Measurements from ENCODE around the gene CDCA5. TPM values are rescaled to one million over a fixed set of nuclear protein-coding genes. Genes with fewer than 3 reads are reported as not detected.

The CDCA5 gene
- total and polyA plus RNA-seq, 4 donors: 1.8 to 2.7 (median 2.2) TPM

DNA sequence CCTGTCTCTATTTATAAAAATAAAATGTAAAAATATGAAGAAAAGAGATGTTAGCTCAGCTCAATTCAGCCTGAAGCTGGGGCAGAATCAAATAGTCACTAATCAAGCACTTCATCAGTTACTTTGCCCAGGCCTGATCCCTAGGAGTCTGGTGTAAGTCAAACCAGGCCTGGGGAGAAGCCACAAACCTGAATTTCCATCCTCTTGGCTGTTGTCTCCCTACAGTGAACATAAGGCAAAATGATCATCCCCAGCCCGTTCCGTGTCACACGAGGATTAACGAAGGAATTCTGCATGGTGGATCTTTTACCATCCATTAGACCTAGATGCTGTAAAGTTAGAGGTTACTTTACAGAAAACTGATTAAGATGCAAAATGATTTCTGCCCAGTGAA lies 19.0 kb downstream of the CDCA5 start:
- no peak overlapping the region for H3K9ac ChIP-seq (ENCODE audit: insufficient read depth in 1 of 2, low read length in 2 of 2)
- ATAC-seq (ENCODE audit: insufficient read depth, low FRiP score) (no peak), DNase-seq (no peak)
- TF ChIP-seq, protein P1, sequence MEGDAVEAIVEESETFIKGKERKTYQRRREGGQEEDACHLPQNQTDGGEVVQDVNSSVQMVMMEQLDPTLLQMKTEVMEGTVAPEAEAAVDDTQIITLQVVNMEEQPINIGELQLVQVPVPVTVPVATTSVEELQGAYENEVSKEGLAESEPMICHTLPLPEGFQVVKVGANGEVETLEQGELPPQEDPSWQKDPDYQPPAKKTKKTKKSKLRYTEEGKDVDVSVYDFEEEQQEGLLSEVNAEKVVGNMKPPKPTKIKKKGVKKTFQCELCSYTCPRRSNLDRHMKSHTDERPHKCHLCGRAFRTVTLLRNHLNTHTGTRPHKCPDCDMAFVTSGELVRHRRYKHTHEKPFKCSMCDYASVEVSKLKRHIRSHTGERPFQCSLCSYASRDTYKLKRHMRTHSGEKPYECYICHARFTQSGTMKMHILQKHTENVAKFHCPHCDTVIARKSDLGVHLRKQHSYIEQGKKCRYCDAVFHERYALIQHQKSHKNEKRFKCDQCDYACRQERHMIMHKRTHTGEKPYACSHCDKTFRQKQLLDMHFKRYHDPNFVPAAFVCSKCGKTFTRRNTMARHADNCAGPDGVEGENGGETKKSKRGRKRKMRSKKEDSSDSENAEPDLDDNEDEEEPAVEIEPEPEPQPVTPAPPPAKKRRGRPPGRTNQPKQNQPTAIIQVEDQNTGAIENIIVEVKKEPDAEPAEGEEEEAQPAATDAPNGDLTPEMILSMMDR (IDR thresholded peaks at IDR 0.05; ENCODE audit: control extremely low read depth, extremely low read depth): no peak
- H3K9me3 ChIP-seq (ENCODE audit: control insufficient read depth in 4 of 4, insufficient read depth in 3 of 4, low read length in 3 of 4): no peaks in the 10 kb centered on the region
- H3K4me1 ChIP-seq (ENCODE audit: control insufficient read depth in 5 of 5, insufficient read depth in 5 of 5, low read length in 5 of 5): no peaks in the 10 kb centered on the region
- WGBS, 2 donors: 90 to 92% methylated on average over 4 of the region's 4 CpGs
- H3K27ac ChIP-seq (ENCODE audit: low read depth in 1 of 2, low read length in 1 of 2): no peak overlapping the region
- H3K36me3 ChIP-seq (ENCODE audit: control insufficient read depth in 4 of 4, insufficient read depth in 4 of 4, low read length in 4 of 4): no peaks in the 10 kb centered on the region
- no peak overlapping the region for H3K4me3 ChIP-seq
- no peaks in the 10 kb centered on the region for H3K27me3 ChIP-seq (ENCODE audit: control insufficient read depth in 3 of 3, insufficient read depth in 3 of 3, low read length in 2 of 3)

DNA sequence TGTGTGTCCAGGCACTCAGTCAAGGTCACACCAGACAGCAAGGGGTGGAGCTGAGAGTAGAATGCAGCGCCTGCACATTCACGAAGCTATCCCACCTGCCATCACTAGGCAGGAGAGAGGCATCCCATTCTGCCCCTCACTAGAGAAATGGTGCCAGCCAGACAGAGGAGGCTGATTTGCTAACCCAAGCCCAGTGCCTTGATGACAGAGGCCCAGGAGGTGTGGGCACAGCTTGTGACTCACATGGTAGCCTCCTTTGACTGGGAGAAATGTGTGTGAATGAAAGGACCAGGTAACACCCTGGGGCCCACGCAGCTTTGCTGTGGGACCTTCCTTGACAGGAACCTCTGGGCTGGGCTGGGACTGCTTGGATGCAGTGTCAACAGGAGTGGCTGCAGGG lies 20.3 kb downstream of the CDCA5 start:
- 71 to 94% methylated on average over 3 of the region's 3 CpGs for WGBS, 2 donors
- Histone ChIP-seq H3K36me3 (ENCODE audit: control insufficient read depth in 4 of 4, insufficient read depth in 4 of 4, low read length in 4 of 4) (no peaks in the 10 kb centered on the region), H3K9ac (ENCODE audit: insufficient read depth in 1 of 2, low read length in 2 of 2) (no peak overlapping the region), H3K4me3 (no peak overlapping the region), H3K4me1 (ENCODE audit: control insufficient read depth in 5 of 5, insufficient read depth in 5 of 5, low read length in 5 of 5) (no peaks in the 10 kb centered on the region), H3K27ac (ENCODE audit: low read depth in 1 of 2, low read length in 1 of 2) (no peak overlapping the region), H3K9me3 (ENCODE audit: control insufficient read depth in 4 of 4, insufficient read depth in 3 of 4, low read length in 3 of 4) (no peaks in the 10 kb centered on the region), H3K27me3 (ENCODE audit: control insufficient read depth in 3 of 3, insufficient read depth in 3 of 3, low read length in 2 of 3) (no peaks in the 10 kb centered on the region)
- TF ChIP-seq, protein P1 (IDR thresholded peaks at IDR 0.05; ENCODE audit: control extremely low read depth, extremely low read depth): no peak
- ATAC-seq (ENCODE audit: insufficient read depth, low FRiP score) (no peak), DNase-seq (no peak)

DNA sequence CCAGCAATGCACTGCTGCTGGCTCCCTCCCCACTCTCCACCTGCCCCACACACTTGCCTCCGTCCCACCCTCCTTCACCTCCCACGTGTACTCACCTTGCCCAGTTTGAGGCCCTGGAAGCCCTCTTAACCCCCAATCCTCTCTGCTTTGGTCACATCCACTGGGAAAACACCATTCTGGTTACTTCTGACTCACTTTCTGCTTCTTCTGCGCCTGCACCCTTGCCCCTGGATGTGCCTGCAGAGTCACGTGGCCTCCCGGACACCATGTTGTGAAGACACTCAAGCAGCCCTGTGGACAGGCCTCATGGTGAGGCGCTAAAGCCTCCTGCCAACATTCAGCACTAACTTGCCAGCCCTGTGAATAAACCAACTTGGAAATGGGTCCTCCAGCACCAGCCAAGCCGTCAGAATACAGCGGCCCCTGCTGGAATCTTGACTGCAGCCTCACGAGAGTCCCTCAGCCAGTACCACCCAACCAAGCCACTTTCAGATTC lies 22.9 kb downstream of the CDCA5 start:
- Histone ChIP-seq H3K9ac (ENCODE audit: insufficient read depth in 1 of 2, low read length in 2 of 2) (no peak overlapping the region), H3K27ac (ENCODE audit: low read depth in 1 of 2, low read length in 1 of 2) (no peak overlapping the region), H3K9me3 (ENCODE audit: control insufficient read depth in 4 of 4, insufficient read depth in 3 of 4, low read length in 3 of 4) (no peaks in the 10 kb centered on the region), H3K4me3 (no peak overlapping the region), H3K4me1 (ENCODE audit: control insufficient read depth in 5 of 5, insufficient read depth in 5 of 5, low read length in 5 of 5) (no peaks in the 10 kb centered on the region), H3K27me3 (ENCODE audit: control insufficient read depth in 3 of 3, insufficient read depth in 3 of 3, low read length in 2 of 3) (no peaks in the 10 kb centered on the region), H3K36me3 (ENCODE audit: control insufficient read depth in 4 of 4, insufficient read depth in 4 of 4, low read length in 4 of 4) (no peaks in the 10 kb centered on the region)
- DNase-seq: no peak
- WGBS, 2 donors: 69 to 78% methylated on average over 9 of the region's 9 CpGs
- ATAC-seq (ENCODE audit: insufficient read depth, low FRiP score): no peak
- TF ChIP-seq, protein P1 (IDR thresholded peaks at IDR 0.05; ENCODE audit: control extremely low read depth, extremely low read depth): no peak
